GM21737 (cell line): ENCODE measurements around the gene GMDS.

Experiments used
- ATAC-seq: cut with Tn5 transposase; IDR thresholded peaks from one replicate; pipeline ENCODE4 v1.9.1; 2021; ENCODE audit warnings: mild to moderate bottlenecking, moderate library complexity; ENCODE audit not compliant: unreplicated experiment

GMDS gene

DNA sequence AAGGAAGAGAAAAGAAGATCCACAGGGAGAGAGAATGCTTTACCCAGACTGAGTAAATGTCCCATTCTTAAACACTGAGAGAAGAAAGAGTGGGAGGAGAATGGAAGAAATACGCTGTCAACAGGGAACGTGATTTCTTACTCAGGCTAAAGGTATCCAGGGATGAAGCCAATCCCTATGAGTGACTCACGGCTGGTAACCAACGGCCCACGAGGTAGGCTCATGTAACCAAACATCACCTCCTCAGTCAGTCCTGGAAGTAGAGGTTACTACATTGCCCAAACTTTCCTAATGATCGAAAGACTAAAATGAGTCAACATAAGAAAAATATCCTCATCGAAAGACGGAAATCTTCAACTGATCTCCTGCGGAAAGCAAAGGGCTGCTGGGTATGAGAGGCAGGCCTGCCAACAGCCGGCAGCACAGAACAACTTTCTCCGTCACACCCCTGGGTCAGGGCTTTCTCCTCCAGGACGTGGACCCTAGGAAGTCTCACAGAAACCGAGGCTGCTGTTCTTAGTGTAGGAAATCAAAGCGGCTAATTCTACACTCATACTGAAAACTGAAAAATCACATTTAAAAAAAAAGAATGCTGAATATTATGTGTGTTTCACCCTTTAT is 292.6 kb downstream of the GMDS start:
- no peak for ATAC-seq

DNA sequence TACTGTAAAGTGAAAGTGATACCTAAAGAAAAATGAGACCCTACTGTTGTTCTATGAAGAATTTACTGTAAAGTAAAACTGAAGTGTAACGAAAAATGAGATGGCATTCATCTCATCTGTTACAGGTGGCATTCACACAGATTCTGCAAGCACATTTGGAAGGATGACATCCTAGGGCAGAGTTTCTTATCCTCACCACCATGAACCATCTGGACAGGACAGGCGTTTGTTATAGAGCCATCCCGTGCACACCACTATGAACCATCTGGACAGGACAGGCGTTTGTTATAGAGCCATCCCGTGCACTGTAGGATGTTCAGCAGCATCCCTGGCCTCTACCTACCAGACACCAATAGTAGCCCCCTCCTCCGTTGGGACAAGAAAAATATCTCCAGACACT is 294.8 kb downstream of the GMDS start:
- ATAC-seq, result no peak

DNA sequence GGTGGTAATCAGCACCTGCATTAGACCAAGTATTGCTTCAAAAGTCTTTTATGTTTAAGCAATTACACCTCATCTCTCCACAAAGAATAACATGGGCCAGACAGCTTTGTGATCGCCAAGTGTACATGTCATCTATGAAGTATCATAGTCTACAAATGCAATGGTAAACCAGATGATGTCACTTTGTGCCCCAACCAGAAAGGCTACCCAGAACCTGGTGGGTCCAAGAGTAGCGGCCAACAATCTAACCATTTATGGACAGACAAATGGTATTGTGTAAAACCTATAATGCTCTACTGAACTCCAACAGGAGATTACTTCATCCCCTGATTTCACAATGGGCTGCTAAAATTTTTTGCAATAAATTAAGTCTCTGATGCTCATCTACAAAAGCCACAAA is 295.9 kb downstream of the GMDS start:
- ATAC-seq, result no peak

DNA sequence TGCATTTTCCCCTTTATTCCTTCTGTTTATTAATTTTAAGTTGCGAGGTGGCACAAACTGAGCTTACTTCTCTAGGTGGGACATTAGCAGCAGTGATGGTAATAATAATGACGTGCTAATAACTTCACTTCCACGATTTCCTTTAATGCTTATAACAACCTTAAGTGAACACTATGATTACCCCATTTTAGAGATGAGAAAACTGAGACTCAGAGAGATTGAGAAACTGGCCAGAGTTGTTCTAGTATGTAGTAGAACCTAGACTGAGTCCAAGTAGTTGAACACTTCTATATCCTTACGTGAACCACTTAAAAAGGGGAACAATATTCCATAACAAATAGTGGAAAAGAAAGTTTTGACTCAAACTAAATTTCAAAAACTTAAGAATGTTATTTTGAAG is 297.5 kb downstream of the GMDS start:
- no peak for ATAC-seq

DNA sequence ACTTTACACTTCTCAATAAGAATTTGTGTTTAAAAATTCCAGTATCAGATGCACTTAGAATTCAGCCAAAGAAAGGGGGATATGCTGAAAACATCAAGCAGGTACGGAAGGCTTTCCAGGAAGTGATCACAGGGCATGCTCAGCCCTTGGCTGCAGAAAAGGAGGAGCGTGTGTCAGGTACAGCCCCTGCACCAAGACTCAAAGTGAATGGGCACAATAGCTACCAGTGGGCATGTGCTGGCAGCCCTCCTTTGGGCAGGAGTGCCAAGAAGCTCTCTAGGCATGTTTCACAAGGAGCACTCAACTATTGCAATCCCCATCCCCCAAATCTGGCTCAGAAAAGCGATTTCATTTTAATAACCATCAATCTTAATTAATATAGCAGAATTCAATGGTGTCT is 298.8 kb downstream of the GMDS start:
- ATAC-seq, result no peak

DNA sequence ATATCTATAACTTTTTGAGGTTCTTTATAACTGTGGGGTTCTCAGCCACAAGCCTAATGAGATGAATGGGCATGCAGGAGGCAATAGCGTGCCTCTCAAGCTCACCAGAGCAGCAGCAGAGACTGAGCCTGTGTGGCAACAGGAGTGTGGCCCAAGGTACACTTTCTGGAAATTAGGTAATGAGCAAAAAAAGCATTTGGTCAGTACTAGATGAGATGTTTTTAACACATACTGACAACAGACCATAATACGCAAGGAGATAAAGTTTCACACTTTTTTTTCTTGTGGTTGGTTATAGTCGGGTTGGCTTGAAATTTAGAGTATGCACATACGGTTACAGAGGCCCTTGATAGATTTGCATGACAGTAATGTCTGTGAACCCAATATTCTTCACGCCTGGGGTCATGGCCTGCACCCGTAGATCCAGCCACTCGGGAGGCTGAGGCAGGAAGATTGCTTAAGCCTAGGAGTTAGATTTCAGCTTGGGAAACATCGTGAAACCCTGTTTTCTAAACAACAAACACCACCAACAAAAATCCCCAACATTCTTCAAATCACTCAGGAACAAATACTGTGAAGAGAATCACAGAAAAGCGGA is 300.1 kb downstream of the GMDS start:
- ATAC-seq, result no peak

DNA sequence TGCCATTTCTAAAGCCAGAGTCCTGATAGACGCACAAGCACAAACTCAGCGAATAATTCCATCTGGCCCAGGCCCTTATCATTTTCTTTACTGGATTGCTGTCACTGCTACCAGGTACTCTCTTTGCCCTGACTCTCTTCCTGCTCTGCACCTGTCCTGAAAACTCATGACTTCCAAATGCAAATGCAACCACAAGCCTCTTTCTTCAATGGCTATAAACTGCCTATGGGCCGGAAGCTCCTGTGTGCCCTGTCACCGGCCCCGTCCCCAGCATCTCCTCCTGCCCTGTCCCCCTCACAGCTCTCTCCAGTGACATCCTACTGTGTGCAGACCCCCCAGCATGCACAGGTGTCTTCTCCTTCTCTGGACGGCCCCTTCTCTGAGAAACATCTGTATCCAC is 302.6 kb downstream of the GMDS start:
- no peak for ATAC-seq

DNA sequence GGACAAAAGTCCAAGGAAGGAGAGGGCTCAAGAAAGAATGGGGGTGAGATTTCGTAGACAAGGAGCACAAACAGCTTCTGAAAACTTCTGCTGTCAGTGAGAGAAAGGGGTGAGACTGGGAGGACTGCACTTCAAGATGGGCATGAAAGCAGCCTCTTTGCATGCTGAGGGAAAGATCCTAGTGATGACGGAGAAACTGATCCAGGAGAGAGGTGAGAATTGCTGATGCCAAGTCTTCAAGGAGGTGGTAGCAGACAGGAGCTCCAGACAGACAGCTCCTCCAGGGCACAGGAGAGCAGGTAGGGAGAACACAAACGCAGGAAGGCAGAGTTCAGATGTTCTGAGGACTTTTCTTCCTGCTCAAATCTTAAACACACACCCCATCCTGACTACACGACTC is 303.9 kb downstream of the GMDS start:
- ATAC-seq, result no peak

DNA sequence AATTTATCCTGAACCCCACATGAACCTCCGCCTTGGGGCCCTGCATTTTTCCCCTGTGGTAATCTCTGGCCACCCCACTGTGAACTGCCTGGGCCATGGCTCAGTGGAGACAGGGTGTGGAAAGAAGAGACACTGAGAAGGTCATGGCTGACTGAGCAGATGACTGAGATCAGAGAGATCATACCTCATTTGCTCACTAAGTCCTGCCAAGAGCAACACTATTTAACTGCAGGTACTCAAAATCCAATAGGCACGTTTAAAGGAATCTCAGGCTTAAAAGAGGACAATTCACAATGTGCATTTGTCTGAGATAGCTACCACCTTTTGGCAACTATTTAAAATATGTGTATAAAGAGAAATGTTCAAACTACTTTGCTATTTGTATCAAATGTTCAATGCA is 305.0 kb downstream of the GMDS start:
- peak; percentile 74 for ATAC-seq

DNA sequence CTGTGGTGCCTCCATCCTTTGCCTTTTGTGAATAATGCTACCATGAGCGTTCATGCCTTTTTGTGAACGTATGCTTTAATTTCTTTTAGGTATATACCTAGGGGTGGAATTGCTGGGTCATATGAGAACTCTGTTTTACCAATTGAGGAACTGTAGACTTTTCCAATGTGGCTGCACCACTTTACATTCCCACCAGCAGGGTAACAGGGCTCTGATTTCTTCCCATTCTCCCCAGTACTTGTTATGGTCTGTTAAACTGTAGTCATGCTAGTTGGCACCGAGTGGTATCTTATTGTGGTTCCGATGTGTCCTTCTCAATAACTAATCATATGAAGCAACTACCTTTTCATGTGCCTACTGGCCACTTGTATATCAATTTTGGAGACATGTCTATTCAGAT is 312.1 kb downstream of the GMDS start:
- ATAC-seq, result no peak

DNA sequence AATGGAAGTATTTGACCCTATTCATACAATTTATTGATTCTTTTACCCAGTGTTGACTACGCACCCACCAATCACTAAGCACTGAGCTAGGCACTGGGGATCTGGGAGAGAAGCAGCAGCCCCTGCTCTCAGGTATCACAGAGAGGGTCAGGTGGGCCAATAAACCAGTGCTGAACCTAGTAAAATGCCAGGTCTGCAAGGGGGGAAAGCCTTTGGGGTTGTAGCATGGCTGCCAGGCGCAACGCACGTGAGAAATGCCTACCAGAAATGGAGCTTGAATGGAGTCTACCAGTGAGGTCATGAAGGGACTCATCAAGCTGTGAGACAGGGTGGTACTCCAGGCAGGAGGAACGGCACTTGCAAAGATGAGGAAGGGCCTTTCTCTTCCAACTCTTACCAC is 313.6 kb downstream of the GMDS start:
- ATAC-seq, result no peak

DNA sequence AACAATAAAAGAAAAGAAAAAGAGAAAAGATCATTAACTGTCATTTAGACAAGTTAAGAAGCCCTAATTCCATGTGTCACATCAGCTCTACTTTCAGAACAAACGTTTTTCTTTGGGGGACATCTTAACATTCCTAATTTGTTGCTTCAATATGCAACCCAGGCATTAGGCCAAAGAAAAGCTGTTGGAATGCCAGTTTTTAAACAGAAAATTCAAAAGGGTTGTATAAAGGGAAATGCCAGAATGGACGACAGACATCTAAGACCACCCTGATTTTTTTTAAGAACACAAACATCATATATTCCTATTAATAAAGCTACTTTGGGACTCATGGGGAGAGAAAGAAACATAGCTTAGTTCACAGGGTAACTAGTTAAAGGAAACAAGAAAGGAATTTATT is 315.0 kb downstream of the GMDS start:
- no peak for ATAC-seq

DNA sequence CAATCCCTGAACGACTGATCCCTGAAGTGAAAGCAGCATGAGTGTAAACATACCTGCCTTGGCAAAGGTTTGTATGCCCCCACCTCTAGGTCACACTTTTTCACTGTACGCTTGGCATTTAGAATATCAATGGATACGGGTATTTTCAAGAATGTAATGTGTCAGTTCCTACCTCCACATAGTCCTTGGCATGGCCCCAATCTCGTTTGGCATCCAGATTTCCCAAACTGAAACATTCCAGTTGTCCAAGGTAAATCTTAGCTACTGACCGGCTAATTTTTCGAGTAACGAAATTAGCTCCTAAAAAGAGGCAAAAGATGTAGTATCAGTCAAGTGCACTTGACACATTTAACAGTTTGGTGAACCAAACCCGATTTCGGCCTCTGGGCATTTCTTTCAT is 315.5 kb downstream of the GMDS start:
- ATAC-seq, result no peak

DNA sequence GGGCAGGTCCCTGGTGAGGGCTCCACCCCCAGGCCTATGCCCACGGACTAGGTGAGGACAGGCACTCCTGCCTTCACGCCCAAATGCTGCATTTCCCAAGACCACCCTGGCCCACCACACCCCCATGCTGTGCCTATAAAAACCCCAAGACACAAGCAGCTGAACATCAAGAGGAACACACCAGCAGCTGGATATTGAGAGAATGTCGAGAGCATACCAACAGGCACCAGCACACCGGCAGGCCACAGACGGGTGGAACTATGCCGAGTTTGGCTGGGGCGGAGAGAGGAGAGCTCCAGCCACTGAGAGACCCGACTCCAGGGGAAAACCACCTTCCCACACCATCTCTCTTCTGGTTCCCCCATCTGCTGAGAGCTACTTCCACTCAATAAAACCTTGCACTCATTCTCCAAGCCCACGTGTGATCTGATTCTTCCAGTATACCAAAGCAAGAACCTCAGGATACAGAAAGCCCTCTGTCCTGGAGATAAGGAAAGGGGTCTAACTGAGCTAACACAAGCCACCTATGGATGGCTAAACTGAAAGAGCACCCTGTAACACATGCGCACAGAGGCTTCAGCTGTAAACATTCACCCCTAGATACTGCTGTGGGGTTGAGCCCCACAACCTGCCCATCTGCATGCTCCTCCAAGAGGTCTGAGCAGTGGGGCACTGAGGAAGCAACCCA is 319.5 kb downstream of the GMDS start:
- no peak for ATAC-seq

DNA sequence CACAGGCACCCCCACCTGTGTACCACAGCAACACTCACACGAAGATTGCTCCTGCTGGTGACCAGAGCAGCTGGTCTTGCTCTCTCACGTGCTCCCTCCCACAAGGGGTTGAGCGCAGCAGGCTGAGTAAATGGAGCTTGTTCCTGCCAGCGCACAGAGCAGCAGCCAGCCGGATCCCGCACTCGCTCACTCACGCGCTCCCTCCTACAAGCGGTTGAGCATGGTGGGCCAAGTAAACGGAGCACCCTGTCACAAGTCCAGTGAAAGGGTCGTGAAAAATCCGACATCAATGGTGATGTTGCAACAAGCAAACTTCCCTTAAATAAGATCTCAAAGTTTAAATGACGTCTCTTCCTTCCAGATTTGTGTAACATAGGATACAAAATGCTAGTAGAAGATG is 322.0 kb downstream of the GMDS start:
- ATAC-seq, result no peak

DNA sequence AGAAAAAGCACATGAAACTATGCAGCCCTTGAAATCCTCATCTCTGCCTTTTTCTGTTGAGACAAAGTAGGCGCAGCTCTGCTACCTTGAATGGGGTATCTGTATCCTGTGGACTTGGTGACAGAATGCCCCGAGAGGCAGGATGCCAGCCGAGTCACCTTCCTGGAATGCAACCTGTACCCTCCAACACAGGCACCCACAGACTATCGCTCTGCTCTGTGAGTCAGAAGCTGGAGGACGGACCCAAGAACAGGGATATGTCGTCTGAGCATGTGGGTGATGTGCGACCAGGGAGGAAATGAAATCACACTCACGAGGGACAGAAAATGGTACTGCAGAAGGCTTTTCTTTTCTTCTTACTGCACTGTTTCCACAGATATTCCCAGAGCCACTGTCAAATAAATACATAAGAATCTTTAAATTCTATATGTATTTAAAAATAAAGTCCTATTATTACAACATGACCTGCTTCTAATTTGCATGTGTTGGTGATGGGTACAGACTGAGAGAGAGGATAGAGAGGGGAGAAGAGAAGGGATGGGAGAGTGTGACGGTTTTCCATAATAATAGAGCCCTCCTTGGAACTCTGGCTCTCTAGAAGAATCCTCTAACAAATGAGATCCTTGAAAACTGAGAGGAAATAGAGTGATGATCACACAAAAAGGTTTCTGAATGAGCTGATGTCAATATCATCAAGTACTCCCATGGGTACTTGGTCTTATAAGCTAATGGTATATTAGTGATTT is 327.6 kb downstream of the GMDS start:
- ATAC-seq, result no peak

DNA sequence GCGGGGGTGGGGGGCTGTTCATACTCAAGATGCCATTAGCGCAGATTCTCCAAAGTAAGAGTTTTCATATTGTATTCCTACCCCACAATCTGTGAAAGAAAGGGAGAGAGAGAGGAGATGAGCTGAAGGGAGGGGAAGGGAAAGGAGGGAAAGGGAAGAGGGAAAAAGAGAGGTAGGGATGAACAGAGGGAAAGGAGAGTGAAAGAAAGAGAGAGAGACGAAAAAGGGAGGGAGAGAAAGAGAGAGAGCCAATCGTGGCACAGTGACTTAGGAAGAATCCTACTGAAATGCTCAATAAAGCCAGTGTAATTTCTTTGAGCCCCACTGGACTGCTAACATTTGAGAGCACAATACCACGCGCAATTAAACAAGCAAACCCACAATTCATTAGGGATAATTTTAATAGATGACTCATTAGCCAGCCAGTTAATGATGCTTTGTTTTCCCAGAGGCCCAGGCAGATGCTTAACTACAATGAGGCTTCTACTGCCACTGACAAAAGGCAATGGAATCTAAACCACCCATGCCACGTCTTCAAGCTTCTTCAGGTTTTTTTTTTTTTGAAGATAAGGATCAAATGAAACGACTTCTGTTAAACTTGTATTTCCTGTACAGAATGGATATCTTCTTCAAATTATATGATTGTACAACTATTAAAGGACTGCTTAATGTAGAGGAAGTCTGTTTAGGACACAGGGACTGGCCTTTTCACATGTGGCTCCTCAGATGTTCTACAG is 328.9 kb downstream of the GMDS start:
- no peak for ATAC-seq

DNA sequence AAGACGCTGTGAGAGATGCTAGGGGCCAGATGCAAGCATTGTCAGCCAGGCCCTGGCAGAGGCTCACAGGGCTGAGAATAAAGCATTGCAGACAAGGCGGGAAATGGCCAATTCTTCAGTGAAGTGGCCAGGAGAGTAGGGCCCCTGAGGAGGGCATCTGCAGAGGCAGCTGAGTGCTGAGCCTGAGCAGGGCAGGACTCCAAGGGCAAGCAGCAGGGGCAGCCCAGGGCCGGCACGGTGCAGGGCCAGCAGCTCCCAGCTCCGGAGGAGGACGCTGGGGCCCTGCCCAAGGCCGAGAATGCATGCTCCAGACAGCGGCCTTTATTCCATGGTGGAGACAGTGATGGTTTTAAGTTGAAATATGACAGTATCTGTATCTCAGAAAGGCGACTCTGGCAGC is 330.2 kb downstream of the GMDS start:
- ATAC-seq, result no peak

DNA sequence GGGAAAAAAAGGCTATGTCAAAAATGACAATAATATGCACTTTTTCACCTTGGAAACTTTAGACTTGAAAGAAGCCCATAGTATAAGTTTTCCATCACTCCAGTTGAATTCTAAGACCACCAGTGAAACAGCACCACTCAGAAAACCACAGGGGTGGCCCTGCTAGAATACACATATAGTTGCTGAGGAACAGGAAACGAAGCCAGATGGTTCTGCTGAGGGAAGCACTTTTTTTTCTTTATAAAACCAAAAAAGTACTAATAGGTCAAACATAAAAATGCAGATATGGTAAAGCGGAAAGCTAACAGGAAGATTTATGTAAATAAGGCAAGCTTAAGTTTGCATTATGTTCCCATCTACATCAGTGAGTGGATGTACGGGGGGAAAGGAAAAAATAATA is 331.8 kb downstream of the GMDS start:
- no peak for ATAC-seq

DNA sequence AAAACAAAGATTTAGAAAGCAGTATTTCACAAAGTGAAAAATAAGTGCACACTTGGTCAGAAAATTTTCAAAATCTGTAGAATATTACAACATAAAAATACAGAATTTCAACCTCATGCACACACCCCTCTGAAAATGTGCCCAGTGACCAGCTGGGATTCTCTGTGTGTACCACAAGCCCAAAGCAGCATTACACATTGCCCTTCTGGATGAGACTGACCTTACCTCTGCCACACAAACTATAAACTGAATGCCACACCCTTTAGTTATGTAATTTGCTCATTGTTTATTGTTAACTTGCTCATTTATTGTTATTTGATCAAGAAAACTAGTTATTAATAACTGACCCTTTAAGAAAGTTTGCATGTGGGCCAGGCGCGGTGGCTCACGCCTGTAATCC is 332.7 kb downstream of the GMDS start:
- ATAC-seq, result no peak

DNA sequence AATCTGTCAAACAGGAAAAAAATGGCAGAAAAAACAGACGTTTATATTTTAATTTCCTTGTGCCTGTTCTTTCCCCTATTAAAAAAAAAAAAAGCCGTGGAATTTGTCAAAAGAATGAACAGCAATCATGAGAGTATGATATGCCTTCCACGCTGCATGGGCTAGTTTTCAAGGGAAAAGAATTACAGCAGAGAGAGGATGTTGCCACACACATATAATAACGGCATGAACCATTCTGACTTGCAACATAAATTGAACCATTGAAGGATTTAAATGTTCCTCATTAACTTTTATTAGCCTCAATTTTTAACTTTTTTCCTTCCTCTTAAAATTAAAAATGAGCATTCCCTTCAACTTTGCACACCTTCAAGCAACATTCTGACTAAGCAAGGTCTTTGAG is 333.9 kb downstream of the GMDS start:
- no peak for ATAC-seq
